ENCODE data around the gene SRR. TPM values are rescaled to one million over a fixed set of nuclear protein-coding genes. Genes with fewer than 3 reads are reported as not detected.

SRR gene
- total and polyA plus RNA-seq, 10 of the 15 experiments (the other 5 are each of a cell fraction or from before 2014, with no cell fraction given): 11.7 to 33.9 (median 20.2) TPM

GRCh38 chr17:2303204-2304188 lies at the start of gene SRR, which contains the start of gene SMG6 (continued):
- no peak for TF ChIP-seq MYC (IDR thresholded peaks at IDR 0.05; ENCODE audit: insufficient read depth, insufficient read length, insufficient replicate concordance, low read length, severe bottlenecking)
- peak; percentile 30; the same call in 1 of the 2 replicates for TF ChIP-seq RUNX3 (IDR thresholded peaks at IDR 0.05; ENCODE audit: low read length)
- TF ChIP-seq POU2F2 (IDR thresholded peaks at IDR 0.05; ENCODE audit: borderline replicate concordance, low read depth, low read length): no peak
- TF ChIP-seq SMAD1 (IDR thresholded peaks at IDR 0.05; ENCODE audit: low read depth, partially characterized antibody): no peak
- TF ChIP-seq BRCA1 (IDR thresholded peaks at IDR 0.05; ENCODE audit: low read depth, low read length): no peak
- no peak for TF ChIP-seq ZNF592 (IDR thresholded peaks at IDR 0.05)
- no peak for TF ChIP-seq FOXM1 (IDR thresholded peaks at IDR 0.05; ENCODE audit: low read depth, low read length)
- TF ChIP-seq ESRRA (IDR thresholded peaks at IDR 0.05; ENCODE audit: low read length): no peak
- TF ChIP-seq KLF5 (IDR thresholded peaks at IDR 0.05; ENCODE audit: partially characterized antibody): no peak
- TF ChIP-seq RAD21 (IDR thresholded peaks at IDR 0.05; ENCODE audit: insufficient read depth, low read depth, low read length): no peak
- TF ChIP-seq ZNF622 (IDR thresholded peaks at IDR 0.05): no peak
- TF ChIP-seq USF1 (IDR thresholded peaks at IDR 0.05; ENCODE audit: borderline replicate concordance, extremely low read length, insufficient read depth, low read depth, low read length): no peak
- TF ChIP-seq ZNF217 (IDR thresholded peaks at IDR 0.05): no peak
- no peak for TF ChIP-seq ELK1 (IDR thresholded peaks at IDR 0.05; ENCODE audit: low read depth, low read length)
- peak; percentile 37 for TF ChIP-seq NKRF (conservative IDR thresholded peaks at IDR 0.05)
- TF ChIP-seq IKZF2 (IDR thresholded peaks at IDR 0.05): peak in 1 of 2 experiments; percentile 40; a peak in 1 of 4 replicates
- no peak for TF ChIP-seq CBFB (IDR thresholded peaks at IDR 0.05; ENCODE audit: low read depth)
- no peak for TF ChIP-seq KDM1A (IDR thresholded peaks at IDR 0.05; ENCODE audit: borderline replicate concordance)
- no peak for TF ChIP-seq HDAC6 (IDR thresholded peaks at IDR 0.05; ENCODE audit: unreplicated experiment)
- no peak for TF ChIP-seq MEF2B (IDR thresholded peaks at IDR 0.05; ENCODE audit: partially characterized antibody, poor library complexity, severe bottlenecking)
- TF ChIP-seq ZBED1 (IDR thresholded peaks at IDR 0.05; ENCODE audit: borderline replicate concordance): no peak
- no peak for TF ChIP-seq MXI1 (IDR thresholded peaks at IDR 0.05; ENCODE audit: low read depth, low read length)
